NCI-H2029 treated with DMSO at 0.1 percent for 48 hours (cell line): ENCODE measurements around the gene HTT.

Source experiments
- DNase-seq: peaks from one replicate; lab custom pipeline; 2025; lab: John Stamatoyannopoulos, UW

HTT gene

GRCh38 chr4:3200423-3201090 lies 126.1 kb downstream of the HTT start:
- no peak for DNase-seq

- DNase-seq: no peak
These were observed 127.5 kb downstream of the HTT start for GRCh38 chr4:3201718-3202702.

GRCh38 chr4:3202836-3203820 lies 128.6 kb downstream of the HTT start:
- DNase-seq: no peak

GRCh38 chr4:3203971-3204431 lies 129.5 kb downstream of the HTT start:
- DNase-seq: no peak

- DNase-seq: no peak
These were observed 131.5 kb downstream of the HTT start for GRCh38 chr4:3205995-3206394.

- no peak for DNase-seq
These were observed 132.1 kb downstream of the HTT start for GRCh38 chr4:3206439-3207100.

- no peak for DNase-seq
These were observed 133.1 kb downstream of the HTT start for GRCh38 chr4:3207531-3208037.

GRCh38 chr4:3208826-3209225 lies 134.3 kb downstream of the HTT start:
- no peak for DNase-seq

- no peak for DNase-seq
These were observed 135.3 kb downstream of the HTT start for GRCh38 chr4:3209551-3210325.

GRCh38 chr4:3210467-3210866 lies 136.0 kb downstream of the HTT start:
- DNase-seq: no peak

GRCh38 chr4:3211866-3212265 lies 137.4 kb downstream of the HTT start:
- no peak for DNase-seq

- no peak for DNase-seq
These were observed 138.1 kb downstream of the HTT start for GRCh38 chr4:3212391-3213105.

GRCh38 chr4:3213106-3213425 lies 138.6 kb downstream of the HTT start:
- no peak for DNase-seq

GRCh38 chr4:3213661-3214250 lies 139.3 kb downstream of the HTT start:
- DNase-seq: no peak

- DNase-seq: no peak
These were observed 140.8 kb downstream of the HTT start for GRCh38 chr4:3215256-3215655.

- no peak for DNase-seq
These were observed 141.3 kb downstream of the HTT start for GRCh38 chr4:3215733-3216132.

GRCh38 chr4:3217266-3217665 lies 142.8 kb downstream of the HTT start:
- DNase-seq: no peak

GRCh38 chr4:3217771-3218170 lies 143.3 kb downstream of the HTT start:
- DNase-seq: no peak
